IMR-90 (cell line): ENCODE results near the gene ID3. TPM values are rescaled to one million over a fixed set of nuclear protein-coding genes. Genes with fewer than 3 reads are reported as not detected.

ENCODE experiments used
- ATAC-seq: fragments of 200-7000 bp; cut with Tn5 transposase; 2 replicates; pipeline ENCODE4 v1.9.1; 2020; ENCODE audit warnings: low read depth, mild to moderate bottlenecking, moderate library complexity
- BruUV-seq: library from RNA; stranded (reverse); fragments of 400-500 nt; replicated peaks from 2 replicates; lab custom pipeline; 2021; lab: Mats Ljungman, UMichigan
- CTCF ChIA-PET: fragments of 300-600 bp; formaldehyde crosslinking; extraction: SDS; loops from one replicate; lab custom pipeline; 2021; ENCODE audit warnings: antibody characterized with exemption; lab: Yijun Ruan, JAX
- POLR2A ChIA-PET: fragments of 300-600 bp; sonication (Branson Sonifier 250); formaldehyde crosslinking; loops from one replicate; lab custom pipeline; 2022; ENCODE audit warnings: antibody characterized with exemption; ENCODE audit not compliant: unreplicated experiment; lab: Charles Lee
- DNase-seq: peaks from one replicate; pipeline ENCODE4 v3.0.0; 2013
- H2AFZ ChIP-seq: replicated peaks from 2 replicates; pipeline ENCODE3; 2013; ENCODE audit warnings: low read length, mild to moderate bottlenecking; ENCODE audit not compliant: poor library complexity
- H2AK5ac ChIP-seq: 2 replicates; pipeline ENCODE4 v1.6.1; 2013; ENCODE audit warnings: low read depth, low read length, inconsistent platforms
- H2AK9ac ChIP-seq: replicated peaks from 2 replicates; pipeline ENCODE3; 2013; ENCODE audit warnings: mild to moderate bottlenecking, low read depth, low read length, moderate library complexity; ENCODE audit not compliant: poor library complexity
- H2BK120ac ChIP-seq: 2 replicates; pipeline ENCODE4 v1.6.1; 2013; ENCODE audit warnings: low read depth, low read length, inconsistent platforms
- H2BK15ac ChIP-seq: 3 replicates; pipeline ENCODE4 v1.6.1; 2013; ENCODE audit warnings: low read depth, low read length, inconsistent platforms
- H2BK20ac ChIP-seq: 2 replicates; pipeline ENCODE4 v1.6.1; 2013; ENCODE audit warnings: low read depth, mild to moderate bottlenecking, inconsistent platforms, low read length, moderate library complexity
- H2BK5ac ChIP-seq: 2 replicates; pipeline ENCODE4 v1.6.1; 2013; ENCODE audit warnings: mild to moderate bottlenecking, low read depth, low read length, inconsistent platforms; ENCODE audit not compliant: poor library complexity, severe bottlenecking
- H3K14ac ChIP-seq: replicated peaks from 2 replicates; pipeline ENCODE4 v1.6.1; 2013; ENCODE audit warnings: low read depth, low read length, inconsistent platforms
- H3K18ac ChIP-seq: 2 replicates; pipeline ENCODE4 v1.6.1; 2013; ENCODE audit warnings: low read depth, low read length, control low read depth
- H3K23ac ChIP-seq: 2 replicates; pipeline ENCODE4 v1.6.1; 2013; ENCODE audit warnings: low read depth, low read length, inconsistent platforms
- H3K27ac ChIP-seq: 2 replicates; pipeline ENCODE4 v1.5.1; 2013; ENCODE audit warnings: mild to moderate bottlenecking, control low read depth, low read length; ENCODE audit not compliant: insufficient read depth
- H3K27me3 ChIP-seq: 2 replicates; pipeline ENCODE4 v1.6.1; 2013; ENCODE audit warnings: low read length; ENCODE audit not compliant: control insufficient read depth, insufficient read depth
- H3K36me3 ChIP-seq: 2 replicates; pipeline ENCODE4 v1.6.1; 2013; ENCODE audit warnings: low read length, mixed read lengths; ENCODE audit not compliant: control insufficient read depth, insufficient read depth
- H3K4ac ChIP-seq: 2 replicates; pipeline ENCODE4 v1.6.1; 2013; ENCODE audit warnings: low read depth, low read length, inconsistent platforms
- H3K4me1 ChIP-seq: 2 replicates; pipeline ENCODE4 v1.6.1; 2013; ENCODE audit warnings: low read length, mixed read lengths; ENCODE audit not compliant: control insufficient read depth, insufficient read depth
- H3K4me2 ChIP-seq: 2 replicates; pipeline ENCODE4 v1.6.1; 2013; ENCODE audit warnings: low read depth, mild to moderate bottlenecking, control low read depth, low read length, moderate library complexity
- H3K4me3 ChIP-seq: 2 replicates; pipeline ENCODE4 v1.5.1; 2013; ENCODE audit warnings: low read depth, mild to moderate bottlenecking, control low read depth, low read length, moderate library complexity; ENCODE audit not compliant: insufficient read depth
- H3K56ac ChIP-seq: 2 replicates; pipeline ENCODE4 v1.6.1; 2013; ENCODE audit warnings: low read length, inconsistent platforms; ENCODE audit not compliant: insufficient read depth; ENCODE audit errors: extremely low read depth
- H3K79me1 ChIP-seq, 2 experiments: 2 replicates each; pipeline ENCODE4 v1.6.1; 2013; ENCODE audit warnings: low read length in 2 of 2, inconsistent platforms in 1 of 2, low read depth in 1 of 2
- H3K9ac ChIP-seq: 2 replicates; pipeline ENCODE4 v1.6.1; 2013; ENCODE audit warnings: low read depth, low read length, control low read depth
- H3K9me1 ChIP-seq: 2 replicates; pipeline ENCODE4 v1.6.1; 2013; ENCODE audit warnings: low read length, inconsistent platforms; ENCODE audit not compliant: insufficient read depth
- H3K9me3 ChIP-seq: 2 replicates; pipeline ENCODE4 v1.6.1; 2013; ENCODE audit warnings: low read length; ENCODE audit not compliant: control insufficient read depth, insufficient read depth
- H4K20me1 ChIP-seq: 2 replicates; pipeline ENCODE4 v1.6.1; 2013; ENCODE audit warnings: low read length, inconsistent platforms; ENCODE audit not compliant: insufficient read depth
- H4K5ac ChIP-seq: 2 replicates; pipeline ENCODE4 v1.6.1; 2013; ENCODE audit warnings: mild to moderate bottlenecking, low read depth, low read length, control low read depth
- H4K8ac ChIP-seq, 2 experiments: 2 replicates each; pipeline ENCODE4 v1.6.1; 2013; ENCODE audit warnings: low read depth in 2 of 2, low read length in 2 of 2, control low read depth in 1 of 2, inconsistent platforms in 1 of 2
- H4K91ac ChIP-seq: 2 replicates; pipeline ENCODE4 v1.6.1; 2013; ENCODE audit warnings: low read depth, low read length, inconsistent platforms; ENCODE audit not compliant: insufficient read depth
- CHD1 ChIP-seq: IDR thresholded peaks from 2 replicates; pipeline ENCODE4 v1.6.1; 2012; ENCODE audit warnings: low read depth, low read length, improper control_type of control experiment
- MAFK ChIP-seq: IDR thresholded peaks from 2 replicates; pipeline ENCODE4 v1.6.1; 2012; ENCODE audit warnings: low read depth, low read length, improper control_type of control experiment
- WGBS, 2 experiments: methylation state at CpG; one replicate each; pipeline versions ENCODE4 v1.1.5 to v1.1.7; 2013; ENCODE audit warnings: missing lambda C conversion rate in 2 of 2; ENCODE audit not compliant: insufficient read length in 1 of 2; ENCODE audit errors: extremely low coverage in 2 of 2; 5-methylcytosine and 5-hydroxymethylcytosine counted together
- dilution Hi-C: fragments of 300-500 bp; cut with HindIII; formaldehyde crosslinking; loops from one replicate; pipeline ENCODE4 v1.14.3; 2018; ENCODE audit warnings: low sequenced_read_pairs; ENCODE audit not compliant: unreplicated experiment
- in situ Hi-C: fragments of 300-500 bp; cut with MboI; formaldehyde crosslinking; loops from 3 replicates; pipeline ENCODE4 v1.14.3; 2019; ENCODE audit warnings: low sequenced_read_pairs, inconsistent platforms, mixed read lengths
- intact Hi-C: fragments of 100-400 bp; cut with micrococcal nuclease; formaldehyde crosslinking; loops from 2 replicates; pipeline ENCODE4 v1.10.0; 2022
- polyA plus RNA-seq, 3 experiments: library from polyadenylated mRNA; depleted of rRNA; stranded (reverse); fragments of >200 nt; gene quantifications; 2 replicates each; pipeline ENCODE4 v1.2.3, GENCODE V29; 2012; ENCODE audit warnings: low replicate concordance in 1 of 3
- total RNA-seq: library from RNA; depleted of rRNA; stranded (reverse); fragments of >200 nt; gene quantifications from 2 replicates; pipeline ENCODE4 v1.2.3, GENCODE V29; 2012

Gene ID3
- total and polyA plus RNA-seq, 2 of the 4 experiments (the other 2 are of a cell fraction): 109 to 304 TPM

- Histone ChIP-seq H3K9me3 (no peaks in the 10 kb centered on the region), H2AK9ac (peak overlapping the region; percentile 82), H4K8ac (peak overlapping the region; percentile 89 to 98), H3K9me1 (peaks cover 12% of the 10 kb centered on the region), H4K20me1 (no peaks in the 10 kb centered on the region), H3K27me3 (no peaks in the 10 kb centered on the region), H3K4me3 (peak overlapping the region; percentile 47), H2AFZ (peak overlapping the region; percentile 89), H2BK120ac (peak overlapping the region; percentile 86), H3K4me1 (peaks cover 24% of the 10 kb centered on the region), H4K91ac (peak overlapping the region; percentile 95), H3K79me1 (peaks cover 14 to 27% of the 10 kb centered on the region in 2 experiments; a peak in 3 of 4 replicates), H3K9ac (peak overlapping the region; percentile 86), H2BK20ac (peak overlapping the region; percentile 90), H2AK5ac (peak overlapping the region; percentile 98), H3K27ac (peak overlapping the region; percentile 57), H3K4me2 (peak overlapping the region; percentile 93), H4K5ac (peak overlapping the region; percentile 81), H3K23ac (peak overlapping the region; percentile 84; the same call in 1 of the 2 replicates), H3K14ac (peak overlapping the region; percentile 84), H3K56ac (peak overlapping the region; percentile 56; the same call in 1 of the 2 replicates), H2BK15ac (peak overlapping the region; percentile 98; the same call in 2 of the 3 replicates), H3K36me3 (no peaks in the 10 kb centered on the region), H3K4ac (peak overlapping the region; percentile 93), H3K18ac (peak overlapping the region; percentile 77), H2BK5ac (peak overlapping the region; percentile 23)
- BruUV-seq: no TSS peak
- DNase-seq (no peak), ATAC-seq (peak; percentile 52)
- CTCF ChIA-PET: interaction anchor here (2.0 kb wide), 1 partner anchor 67 kb away, joined by 5 read pairs; no protein-coding TSS in a partner anchor
- POLR2A ChIA-PET: interaction anchor here (0.5 kb wide), 1 partner anchor 68 kb away, joined by 9 read pairs; no protein-coding TSS in a partner anchor
- TF ChIP-seq MAFK (no peak), CHD1 (no peak)
- in situ Hi-C loops (no loop called here), dilution Hi-C loops (no loop called here), intact Hi-C loops (no loop called here)
- WGBS, 2 experiments: 0% methylated on average over 12 of the region's 66 CpGs; no CpG with 5 or more reads in 1 of the 2 experiments
Observed at GRCh38 chr1:23567996-23568607, 8.8 kb upstream of the ID3 start.
